ENCODE results near the gene CTSL. TPM values are rescaled to one million over a fixed set of nuclear protein-coding genes. Genes with fewer than 3 reads are reported as not detected.
A peak's percentile ranks its signal among the peaks of the same experiment; 100 is the strongest.

The CTSL gene
- total and polyA plus RNA-seq, 5 donors: 140 to 173 (median 144) TPM

- Histone ChIP-seq H3K4me1 (ENCODE audit: control insufficient read depth, insufficient read depth, low read length) (peaks cover 5% of the 10 kb centered on the region), H3K27ac (ENCODE audit: low read length) (no peak overlapping the region), H3K4me3 (ENCODE audit: low read length) (no peak overlapping the region), H3K27me3 (ENCODE audit: control insufficient read depth, insufficient read depth) (no peaks in the 10 kb centered on the region), H3K9me3 (ENCODE audit: control insufficient read depth, low read length) (no peaks in the 10 kb centered on the region)
- WGBS: 67% methylated on average over 9 of the region's 9 CpGs
- ATAC-seq (peak in 1 of 2 donors; percentile 7), DNase-seq (peak in 1 of 3 donors; percentile 29)
- intact Hi-C loops (cut with DNase I): no loop called here
Observed at GRCh38 chr9:87711857-87712800, 13.8 kb upstream of the CTSL start.

DNA sequence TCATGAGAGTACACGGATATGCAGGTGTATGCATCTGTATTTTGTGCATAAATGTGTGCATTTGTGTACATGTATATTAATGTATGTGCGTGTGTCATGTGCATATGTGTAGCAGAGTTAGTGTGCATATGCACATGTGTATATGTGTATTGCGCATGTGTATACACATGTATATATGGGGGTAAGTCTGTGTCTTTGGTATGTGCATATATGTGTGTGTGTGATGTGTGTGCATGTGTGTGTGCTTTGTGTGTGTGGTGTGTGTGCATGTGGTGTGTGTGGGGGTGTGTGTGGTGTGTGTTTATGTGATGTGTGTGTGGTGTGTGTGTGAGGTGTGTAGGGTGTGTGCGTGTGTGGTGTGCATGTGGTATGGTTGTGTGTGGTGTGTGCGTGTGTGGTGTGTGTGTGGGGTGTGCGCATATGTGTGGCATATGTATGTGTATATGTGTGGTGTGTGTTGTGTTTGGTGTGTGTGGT is 13.1 kb upstream of the CTSL start:
- 95% methylated on average over 6 of the region's 6 CpGs for whole genome bisulfite sequencing
- intact Hi-C loops (cut with DNase I): no loop called here
- DNase-seq: no peak
- Histone ChIP-seq H3K27me3 (ENCODE audit: control insufficient read depth, insufficient read depth) (no peaks in the 10 kb centered on the region), H3K9me3 (ENCODE audit: control insufficient read depth, low read length) (no peaks in the 10 kb centered on the region), H3K27ac (ENCODE audit: low read length) (peak overlapping the region; percentile 78), H3K4me1 (ENCODE audit: control insufficient read depth, insufficient read depth, low read length) (peaks cover 5% of the 10 kb centered on the region), H3K4me3 (ENCODE audit: low read length) (no peak overlapping the region)
- peak in 1 of 2 donors; percentile 9 for ATAC-seq

DNA sequence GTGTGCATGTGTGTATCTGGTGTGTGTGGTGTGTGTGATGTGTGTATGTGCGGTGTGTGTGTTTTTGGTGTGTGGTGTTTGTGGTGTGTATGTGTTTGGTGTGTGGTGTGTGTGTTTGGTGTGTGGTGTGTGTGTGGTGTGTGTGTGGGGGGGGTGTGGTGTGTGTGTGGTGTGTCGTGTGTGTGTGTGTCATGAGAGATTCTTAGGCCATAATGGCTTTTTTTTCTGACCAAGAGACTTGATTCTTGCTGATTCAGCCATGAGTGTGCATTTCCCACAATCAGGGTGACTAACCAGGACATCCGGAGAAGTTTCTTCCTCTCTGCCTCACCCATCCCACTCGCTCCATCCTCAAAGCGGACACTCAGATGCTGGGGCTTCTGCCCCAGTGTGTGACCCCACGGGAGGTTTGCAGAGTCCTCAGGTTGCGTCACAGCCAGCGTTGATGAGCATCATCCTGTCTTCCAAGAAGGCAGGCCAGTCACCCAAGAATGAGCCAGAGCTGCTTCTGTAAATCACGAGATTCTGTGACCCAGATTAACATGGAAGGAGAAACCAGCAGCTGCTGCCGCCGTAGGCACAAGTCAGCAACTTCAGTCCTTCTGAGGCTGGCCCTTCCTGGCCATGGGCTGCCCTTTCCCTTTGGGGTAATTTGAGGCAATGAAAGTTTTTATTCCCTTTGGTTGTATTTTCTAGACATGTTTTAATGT is 12.5 kb upstream of the CTSL start:
- WGBS: 39% methylated on average over 11 of the region's 11 CpGs
- ATAC-seq (peak; percentile 86 to 93), DNase-seq (peak; percentile 86 to 89 (median 88))
- intact Hi-C loops (cut with DNase I): no loop called here
- Histone ChIP-seq H3K27ac (ENCODE audit: low read length) (peak overlapping the region; percentile 78), H3K4me1 (ENCODE audit: control insufficient read depth, insufficient read depth, low read length) (peaks cover 5% of the 10 kb centered on the region), H3K9me3 (ENCODE audit: control insufficient read depth, low read length) (no peaks in the 10 kb centered on the region), H3K4me3 (ENCODE audit: low read length) (no peak overlapping the region), H3K27me3 (ENCODE audit: control insufficient read depth, insufficient read depth) (no peaks in the 10 kb centered on the region)

- H3K4me3 ChIP-seq (ENCODE audit: low read length): no peak overlapping the region
- 54% methylated on average over 5 of the region's 5 CpGs for WGBS
- ATAC-seq: no peak
- no peaks in the 10 kb centered on the region for H3K9me3 ChIP-seq (ENCODE audit: control insufficient read depth, low read length)
- no peak for DNase-seq
- H3K27me3 ChIP-seq (ENCODE audit: control insufficient read depth, insufficient read depth): no peaks in the 10 kb centered on the region
- peaks cover 5% of the 10 kb centered on the region for H3K4me1 ChIP-seq (ENCODE audit: control insufficient read depth, insufficient read depth, low read length)
- intact Hi-C loops (cut with DNase I): no loop called here
- H3K27ac ChIP-seq (ENCODE audit: low read length): no peak overlapping the region
Observed at GRCh38 chr9:87713988-87714330, 12.0 kb upstream of the CTSL start.

- ATAC-seq: peak; percentile 62 to 69
- peaks cover 5% of the 10 kb centered on the region for H3K4me1 ChIP-seq (ENCODE audit: control insufficient read depth, insufficient read depth, low read length)
Observed at GRCh38 chr9:87714819-87715218, 11.1 kb upstream of the CTSL start.

DNA sequence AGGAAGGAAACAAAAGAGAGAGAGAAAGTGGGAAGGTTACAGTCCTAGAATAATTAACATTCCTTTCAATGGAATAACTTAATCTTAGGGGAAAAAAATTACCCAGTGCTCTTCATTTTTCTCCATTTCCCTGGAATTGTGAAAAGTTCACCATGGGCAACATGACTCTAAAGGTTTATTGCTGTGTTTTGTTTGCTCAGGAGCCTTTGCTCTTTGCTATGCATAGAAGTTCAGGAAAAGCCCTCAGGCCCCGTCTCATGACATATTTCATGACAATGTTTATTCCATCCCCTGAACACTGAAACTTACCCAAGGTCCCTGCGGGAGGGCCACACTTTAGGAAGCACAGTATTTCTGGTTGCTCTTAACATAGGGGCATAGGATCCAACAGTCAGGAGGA is 9.8 kb upstream of the CTSL start:
- no peak for ATAC-seq
- DNase-seq: no peak
- no peak overlapping the region for H3K4me3 ChIP-seq (ENCODE audit: low read length)
- intact Hi-C loops (cut with DNase I): no loop called here
- 92% methylated on average over 2 of the region's 2 CpGs for WGBS
- H3K4me1 ChIP-seq (ENCODE audit: control insufficient read depth, insufficient read depth, low read length): peaks cover 5% of the 10 kb centered on the region
- H3K27me3 ChIP-seq (ENCODE audit: control insufficient read depth, insufficient read depth): no peaks in the 10 kb centered on the region
- no peaks in the 10 kb centered on the region for H3K9me3 ChIP-seq (ENCODE audit: control insufficient read depth, low read length)
- no peak overlapping the region for H3K27ac ChIP-seq (ENCODE audit: low read length)

More at GRCh38 chr9:87714819-87715218, 11.1 kb upstream of the CTSL start:
- Histone ChIP-seq H3K27me3 (ENCODE audit: control insufficient read depth, insufficient read depth) (no peaks in the 10 kb centered on the region), H3K27ac (ENCODE audit: low read length) (peak overlapping the region; percentile 59), H3K9me3 (ENCODE audit: control insufficient read depth, low read length) (no peaks in the 10 kb centered on the region), H3K4me3 (ENCODE audit: low read length) (no peak overlapping the region)
- 60% methylated on average over 2 of the region's 2 CpGs for WGBS
- intact Hi-C loops (cut with DNase I): no loop called here
- peak in 1 of 3 donors; percentile 62 for DNase-seq

DNA sequence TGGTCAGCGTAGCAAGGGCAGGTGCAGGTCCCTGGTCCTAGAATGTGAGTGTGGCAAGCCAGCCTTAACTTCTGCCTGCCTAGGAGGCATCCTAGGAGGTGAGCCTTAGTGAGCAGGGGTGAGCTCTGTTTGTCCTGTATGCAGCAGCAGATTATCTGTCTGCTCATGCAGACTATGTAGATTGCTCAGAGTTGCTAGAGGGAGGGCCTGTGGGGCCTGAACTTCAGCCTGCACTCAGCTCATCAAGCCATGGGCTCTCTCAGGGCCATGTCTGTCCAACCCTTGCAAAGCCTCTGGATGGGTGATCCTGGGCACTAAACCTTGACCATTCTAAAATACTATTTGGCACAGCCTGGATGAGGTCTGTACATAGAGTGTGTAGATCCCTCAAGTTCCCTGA is 8.5 kb upstream of the CTSL start:
- intact Hi-C loops (cut with DNase I): no loop called here

DNA sequence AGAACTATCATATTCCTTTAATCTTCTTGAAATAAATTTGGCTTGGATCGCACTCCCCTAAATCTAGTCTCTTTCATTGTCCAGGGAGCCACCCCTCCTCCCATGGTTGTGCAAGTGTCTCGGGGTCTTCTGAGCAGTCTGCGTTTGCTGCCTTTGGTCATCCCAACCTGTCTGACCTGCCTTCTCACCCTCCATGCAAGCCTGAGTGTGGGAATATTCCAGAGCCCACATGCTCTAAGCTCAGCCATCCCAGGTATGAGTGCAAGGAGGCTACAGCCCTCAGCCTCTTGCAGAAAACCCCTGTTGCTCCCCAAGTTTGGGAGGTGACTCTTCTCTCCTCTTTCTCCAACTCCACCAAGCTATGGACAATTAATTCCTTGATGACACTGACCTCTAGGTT is 7.7 kb upstream of the CTSL start:
- intact Hi-C loops (cut with DNase I): no loop called here

More for the DNA sequence above, 8.5 kb upstream of the CTSL start:
- H3K27me3 ChIP-seq (ENCODE audit: control insufficient read depth, insufficient read depth): no peaks in the 10 kb centered on the region
- peaks cover 5% of the 10 kb centered on the region for H3K4me1 ChIP-seq (ENCODE audit: control insufficient read depth, insufficient read depth, low read length)
- ATAC-seq (no peak), DNase-seq (no peak)
- no peak overlapping the region for H3K4me3 ChIP-seq (ENCODE audit: low read length)
- WGBS: 95% methylated on average over 1 of the region's 1 CpG
- H3K9me3 ChIP-seq (ENCODE audit: control insufficient read depth, low read length): no peaks in the 10 kb centered on the region
- no peak overlapping the region for H3K27ac ChIP-seq (ENCODE audit: low read length)

DNA sequence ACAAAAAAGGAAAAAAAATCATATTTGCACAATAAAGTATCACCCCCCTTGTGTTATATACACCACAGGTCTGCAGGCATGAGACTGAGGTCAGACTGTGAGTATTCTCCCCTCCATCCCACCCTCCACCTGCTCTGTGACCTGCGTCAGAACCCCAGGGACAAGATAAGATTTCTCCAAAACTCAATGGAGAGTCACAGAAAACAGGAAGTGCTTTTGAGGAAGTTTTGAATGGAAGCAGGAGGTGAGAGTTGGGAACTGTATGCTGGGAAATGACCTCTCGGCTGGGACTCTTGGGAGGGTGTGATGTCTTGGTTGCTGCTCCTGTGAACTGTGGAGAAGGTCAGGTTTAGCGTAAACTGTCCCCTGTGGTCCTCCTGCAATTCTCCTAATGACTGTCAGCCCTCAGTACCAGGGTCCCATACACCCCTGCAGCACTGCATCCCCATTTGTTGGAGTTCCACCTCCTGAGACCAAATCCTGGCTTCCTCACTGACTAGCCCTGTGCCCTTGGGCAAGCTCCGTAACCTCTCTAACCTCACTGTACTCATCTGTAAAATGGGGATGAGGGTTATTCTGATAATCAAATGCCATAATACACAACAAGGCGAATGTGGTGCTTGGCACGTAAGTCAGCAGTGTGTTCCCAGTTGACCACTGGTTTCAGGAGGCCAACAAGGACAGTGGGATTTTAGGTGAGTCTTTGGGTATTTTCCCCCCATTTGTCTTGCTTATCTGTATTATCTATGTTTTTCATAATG is 6.9 kb upstream of the CTSL start:
- no peak overlapping the region for H3K4me3 ChIP-seq (ENCODE audit: low read length)
- ATAC-seq: peak in 1 of 2 donors; percentile 14
- 79% methylated on average over 6 of the region's 6 CpGs for WGBS
- no peaks in the 10 kb centered on the region for H3K9me3 ChIP-seq (ENCODE audit: control insufficient read depth, low read length)
- no peak for DNase-seq
- H3K4me1 ChIP-seq (ENCODE audit: control insufficient read depth, insufficient read depth, low read length): peaks cover 3% of the 10 kb centered on the region
- no peak overlapping the region for H3K27ac ChIP-seq (ENCODE audit: low read length)
- intact Hi-C loops (cut with DNase I): no loop called here
- H3K27me3 ChIP-seq (ENCODE audit: control insufficient read depth, insufficient read depth): no peaks in the 10 kb centered on the region

More for the DNA sequence above, 7.7 kb upstream of the CTSL start:
- H3K4me3 ChIP-seq (ENCODE audit: low read length): no peak overlapping the region
- H3K4me1 ChIP-seq (ENCODE audit: control insufficient read depth, insufficient read depth, low read length): peaks cover 3% of the 10 kb centered on the region
- H3K27ac ChIP-seq (ENCODE audit: low read length): no peak overlapping the region
- WGBS: 97% methylated on average over 3 of the region's 3 CpGs
- ATAC-seq (no peak), DNase-seq (peak in 1 of 3 donors; percentile 30)
- no peaks in the 10 kb centered on the region for H3K27me3 ChIP-seq (ENCODE audit: control insufficient read depth, insufficient read depth)
- H3K9me3 ChIP-seq (ENCODE audit: control insufficient read depth, low read length): no peaks in the 10 kb centered on the region

GRCh38 chr9:87720173-87720572 is 5.7 kb upstream of the CTSL start:
- H3K9me3 ChIP-seq (ENCODE audit: control insufficient read depth, low read length): no peaks in the 10 kb centered on the region
- H3K4me1 ChIP-seq (ENCODE audit: control insufficient read depth, insufficient read depth, low read length): no peaks in the 10 kb centered on the region
- WGBS: 98% methylated on average over 2 of the region's 2 CpGs
- H3K27ac ChIP-seq (ENCODE audit: low read length): no peak overlapping the region
- DNase-seq: no peak
- intact Hi-C loops (cut with DNase I): no loop called here
- no peaks in the 10 kb centered on the region for H3K27me3 ChIP-seq (ENCODE audit: control insufficient read depth, insufficient read depth)
- no peak overlapping the region for H3K4me3 ChIP-seq (ENCODE audit: low read length)
- no peak for ATAC-seq
